HG02571 (cell line): ENCODE results near the gene SMIM35.

Source experiments
- ATAC-seq: cut with Tn5 transposase; IDR thresholded peaks from one replicate; pipeline ENCODE4 v1.9.1; 2021; ENCODE audit warnings: mild to moderate bottlenecking, moderate library complexity; ENCODE audit not compliant: unreplicated experiment

The SMIM35 gene

GRCh38 chr11:118111019-118111743 lies 24.4 kb upstream of the SMIM35 start:
- no peak for ATAC-seq

GRCh38 chr11:118109231-118109630 lies 22.5 kb upstream of the SMIM35 start:
- no peak for ATAC-seq

- no peak for ATAC-seq
Measured at GRCh38 chr11:118108513-118108912, 21.8 kb upstream of the SMIM35 start.

GRCh38 chr11:118106789-118107335 lies 20.1 kb upstream of the SMIM35 start:
- no peak for ATAC-seq

- ATAC-seq = no peak
Measured at GRCh38 chr11:118105657-118106305, 19.0 kb upstream of the SMIM35 start.

GRCh38 chr11:118104491-118104890 lies 17.7 kb upstream of the SMIM35 start:
- ATAC-seq = no peak

GRCh38 chr11:118102721-118103261 lies 16.0 kb upstream of the SMIM35 start:
- no peak for ATAC-seq

GRCh38 chr11:118100691-118101232 lies 14.0 kb upstream of the SMIM35 start:
- ATAC-seq = no peak

- no peak for ATAC-seq
Measured at GRCh38 chr11:118099838-118100556, 13.2 kb upstream of the SMIM35 start.

GRCh38 chr11:118098996-118099837 lies 12.5 kb upstream of the SMIM35 start:
- ATAC-seq = no peak

GRCh38 chr11:118095967-118096367 lies 9.2 kb upstream of the SMIM35 start:
- no peak for ATAC-seq

GRCh38 chr11:118095493-118095892 lies 8.7 kb upstream of the SMIM35 start:
- no peak for ATAC-seq

GRCh38 chr11:118092907-118093571 lies 6.3 kb upstream of the SMIM35 start:
- ATAC-seq = no peak

GRCh38 chr11:118091690-118092089 lies 4.9 kb upstream of the SMIM35 start:
- no peak for ATAC-seq

GRCh38 chr11:118090545-118091162 lies 3.9 kb upstream of the SMIM35 start:
- no peak for ATAC-seq

- ATAC-seq = no peak
Measured at GRCh38 chr11:118088531-118088930, 1.8 kb upstream of the SMIM35 start.

- ATAC-seq = no peak
Measured at GRCh38 chr11:118087931-118088330, 1.2 kb upstream of the SMIM35 start.

- ATAC-seq = no peak
Measured at GRCh38 chr11:118084656-118085055, 2.1 kb downstream of the SMIM35 start.

GRCh38 chr11:118084247-118084646 lies 2.5 kb downstream of the SMIM35 start:
- no peak for ATAC-seq
